Esophagus muscularis mucosa (tissue), 2 donors: ENCODE results near the gene MAD2L2.

ENCODE experiments used
- POLR2A ChIP-seq: fragments of 450-650 bp; IDR thresholded peaks from one replicate; pipeline ENCODE4 v1.6.1; 2017; ENCODE audit warnings: antibody characterized with exemption, moderate library complexity, mild to moderate bottlenecking, low read depth
- POLR2AphosphoS5 ChIP-seq, 2 donors: sonication (generic); formaldehyde crosslinking; IDR thresholded peaks; one replicate each; pipeline ENCODE4 v1.6.1; 2017; ENCODE audit warnings: antibody characterized with exemption in 2 of 2

- TF ChIP-seq POLR2A (no peak), POLR2AphosphoS5 (IDR thresholded peaks at IDR 0.05) (no peak)
Measured at GRCh38 chr1:11634365-11635192, 46.4 kb downstream of the MAD2L2 start.
